ENCODE results near the gene FSIP1. TPM values are rescaled to one million over a fixed set of nuclear protein-coding genes. Genes with fewer than 3 reads are reported as not detected.

The FSIP1 gene
- total RNA-seq, 1 donor from 2014 or later = not detected

- Histone ChIP-seq H3K27me3 (no peaks in the 10 kb centered on the region), H3K4me3 (no peak overlapping the region), H3K9me3 (peaks cover 5 to 29% of the 10 kb centered on the region in 2 donors), H3K4me1 (no peaks in the 10 kb centered on the region), H3K27ac (no peak overlapping the region), H3K36me3 (no peaks in the 10 kb centered on the region)
- DNase-seq (ENCODE audit: low spot score in 2 of 2) = no peak
- TF ChIP-seq, protein P1, sequence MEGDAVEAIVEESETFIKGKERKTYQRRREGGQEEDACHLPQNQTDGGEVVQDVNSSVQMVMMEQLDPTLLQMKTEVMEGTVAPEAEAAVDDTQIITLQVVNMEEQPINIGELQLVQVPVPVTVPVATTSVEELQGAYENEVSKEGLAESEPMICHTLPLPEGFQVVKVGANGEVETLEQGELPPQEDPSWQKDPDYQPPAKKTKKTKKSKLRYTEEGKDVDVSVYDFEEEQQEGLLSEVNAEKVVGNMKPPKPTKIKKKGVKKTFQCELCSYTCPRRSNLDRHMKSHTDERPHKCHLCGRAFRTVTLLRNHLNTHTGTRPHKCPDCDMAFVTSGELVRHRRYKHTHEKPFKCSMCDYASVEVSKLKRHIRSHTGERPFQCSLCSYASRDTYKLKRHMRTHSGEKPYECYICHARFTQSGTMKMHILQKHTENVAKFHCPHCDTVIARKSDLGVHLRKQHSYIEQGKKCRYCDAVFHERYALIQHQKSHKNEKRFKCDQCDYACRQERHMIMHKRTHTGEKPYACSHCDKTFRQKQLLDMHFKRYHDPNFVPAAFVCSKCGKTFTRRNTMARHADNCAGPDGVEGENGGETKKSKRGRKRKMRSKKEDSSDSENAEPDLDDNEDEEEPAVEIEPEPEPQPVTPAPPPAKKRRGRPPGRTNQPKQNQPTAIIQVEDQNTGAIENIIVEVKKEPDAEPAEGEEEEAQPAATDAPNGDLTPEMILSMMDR (IDR thresholded peaks at IDR 0.05) = no peak
- intact Hi-C loops (cut with DNase I) = no loop called here
These were observed 168.8 kb downstream of the FSIP1 start for GRCh38 chr15:39613861-39614260.

- no peaks in the 10 kb centered on the region for H3K4me1 ChIP-seq
- H3K9me3 ChIP-seq = peaks cover 5 to 29% of the 10 kb centered on the region in 2 donors
- H3K4me3 ChIP-seq = no peak overlapping the region
- no peaks in the 10 kb centered on the region for H3K36me3 ChIP-seq
- intact Hi-C loops (cut with DNase I) = no loop called here
- H3K27me3 ChIP-seq = no peaks in the 10 kb centered on the region
- TF ChIP-seq, protein P1 (IDR thresholded peaks at IDR 0.05) = no peak
- no peak for DNase-seq (ENCODE audit: low spot score in 2 of 2)
- H3K27ac ChIP-seq = no peak overlapping the region
These were observed 169.4 kb downstream of the FSIP1 start for GRCh38 chr15:39613271-39613670.

DNA sequence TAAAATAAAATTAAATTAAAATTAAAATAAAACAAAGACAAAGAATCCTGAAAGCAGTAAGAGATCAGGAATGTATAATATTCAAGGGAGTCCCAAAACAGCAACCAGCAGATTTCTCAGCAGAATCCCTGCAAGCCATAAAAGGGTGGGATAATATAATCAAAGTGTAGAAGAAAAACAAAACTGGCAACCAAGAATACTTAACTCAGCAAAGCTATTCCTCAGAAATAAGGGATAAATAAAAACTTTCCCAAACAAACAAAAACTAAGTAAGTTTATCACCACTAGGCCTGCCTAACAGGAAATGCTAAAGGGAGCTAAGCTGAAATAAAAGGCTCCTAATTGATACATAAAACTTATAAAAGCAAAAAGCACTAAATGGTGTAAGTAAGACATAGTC, 172.0 kb downstream of the FSIP1 start:
- H3K27ac ChIP-seq = no peak overlapping the region
- no peak overlapping the region for H3K4me3 ChIP-seq
- intact Hi-C loops (cut with DNase I) = no loop called here
- no peaks in the 10 kb centered on the region for H3K4me1 ChIP-seq
- TF ChIP-seq, protein P1 (IDR thresholded peaks at IDR 0.05) = no peak
- DNase-seq (ENCODE audit: low spot score in 2 of 2) = no peak
- H3K36me3 ChIP-seq = no peaks in the 10 kb centered on the region
- H3K9me3 ChIP-seq = peaks cover 5 to 29% of the 10 kb centered on the region in 2 donors
- no peaks in the 10 kb centered on the region for H3K27me3 ChIP-seq

- Histone ChIP-seq H3K4me1 (no peaks in the 10 kb centered on the region), H3K4me3 (no peak overlapping the region), H3K36me3 (no peaks in the 10 kb centered on the region), H3K9me3 (peaks cover 5 to 25% of the 10 kb centered on the region in 2 donors), H3K27ac (no peak overlapping the region), H3K27me3 (no peaks in the 10 kb centered on the region)
- no peak for DNase-seq (ENCODE audit: low spot score in 2 of 2)
- TF ChIP-seq, protein P1 (IDR thresholded peaks at IDR 0.05) = no peak
- intact Hi-C loops (cut with DNase I) = no loop called here
These were observed 173.3 kb downstream of the FSIP1 start for GRCh38 chr15:39609166-39609916.

GRCh38 chr15:39608185-39609139, 174.2 kb downstream of the FSIP1 start:
- Histone ChIP-seq H3K4me1 (no peaks in the 10 kb centered on the region), H3K27ac (no peak overlapping the region), H3K27me3 (no peaks in the 10 kb centered on the region), H3K9me3 (peaks cover 5 to 20% of the 10 kb centered on the region in 2 donors), H3K4me3 (no peak overlapping the region), H3K36me3 (no peaks in the 10 kb centered on the region)
- DNase-seq (ENCODE audit: low spot score in 2 of 2) = no peak
- TF ChIP-seq, protein P1 (IDR thresholded peaks at IDR 0.05) = no peak
- intact Hi-C loops (cut with DNase I) = no loop called here
